HG03045 (cell line): ENCODE results near the gene VPS13D.
"Not testable (repeated sequence)": the region's sequence is repeated elsewhere in the genome, so short reads cannot be mapped to it uniquely, and the experiment has no call there.

ENCODE experiments used
- ATAC-seq: cut with Tn5 transposase; IDR thresholded peaks from one replicate; pipeline ENCODE4 v1.9.1; 2021; ENCODE audit warnings: mild to moderate bottlenecking, moderate library complexity; ENCODE audit not compliant: unreplicated experiment

VPS13D gene

DNA sequence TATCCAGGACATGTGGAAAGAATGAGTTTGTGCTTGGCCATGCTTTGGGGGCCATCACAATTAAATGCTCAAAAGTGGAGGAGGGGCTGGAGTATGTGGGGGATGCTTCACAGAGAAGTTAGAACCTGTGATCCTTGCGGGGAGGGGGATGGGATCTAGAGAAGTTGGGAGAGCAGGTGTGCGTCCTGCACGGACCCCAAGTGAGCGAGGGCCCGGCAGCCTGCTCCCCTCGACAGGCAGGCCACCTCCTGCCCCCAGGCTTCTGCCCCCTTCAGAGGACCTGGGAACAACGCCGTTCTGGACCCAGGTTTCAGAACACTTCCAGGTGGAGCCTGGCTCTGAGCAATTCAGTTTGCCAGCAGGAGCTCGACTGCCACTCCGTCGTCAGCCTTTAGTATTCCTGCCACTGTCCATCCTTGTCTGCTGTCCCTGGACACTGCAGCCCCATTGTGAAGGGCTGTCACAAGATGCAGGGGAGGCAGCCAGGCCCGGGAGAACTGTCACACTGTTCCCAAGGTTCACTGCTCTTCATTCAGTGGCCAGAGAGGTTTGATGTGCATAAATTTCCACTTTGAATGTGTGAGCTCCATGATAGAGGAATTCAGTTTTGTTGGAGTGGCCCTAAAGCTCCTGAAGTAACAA, 275.9 kb downstream of the VPS13D start:
- no peak for ATAC-seq

DNA sequence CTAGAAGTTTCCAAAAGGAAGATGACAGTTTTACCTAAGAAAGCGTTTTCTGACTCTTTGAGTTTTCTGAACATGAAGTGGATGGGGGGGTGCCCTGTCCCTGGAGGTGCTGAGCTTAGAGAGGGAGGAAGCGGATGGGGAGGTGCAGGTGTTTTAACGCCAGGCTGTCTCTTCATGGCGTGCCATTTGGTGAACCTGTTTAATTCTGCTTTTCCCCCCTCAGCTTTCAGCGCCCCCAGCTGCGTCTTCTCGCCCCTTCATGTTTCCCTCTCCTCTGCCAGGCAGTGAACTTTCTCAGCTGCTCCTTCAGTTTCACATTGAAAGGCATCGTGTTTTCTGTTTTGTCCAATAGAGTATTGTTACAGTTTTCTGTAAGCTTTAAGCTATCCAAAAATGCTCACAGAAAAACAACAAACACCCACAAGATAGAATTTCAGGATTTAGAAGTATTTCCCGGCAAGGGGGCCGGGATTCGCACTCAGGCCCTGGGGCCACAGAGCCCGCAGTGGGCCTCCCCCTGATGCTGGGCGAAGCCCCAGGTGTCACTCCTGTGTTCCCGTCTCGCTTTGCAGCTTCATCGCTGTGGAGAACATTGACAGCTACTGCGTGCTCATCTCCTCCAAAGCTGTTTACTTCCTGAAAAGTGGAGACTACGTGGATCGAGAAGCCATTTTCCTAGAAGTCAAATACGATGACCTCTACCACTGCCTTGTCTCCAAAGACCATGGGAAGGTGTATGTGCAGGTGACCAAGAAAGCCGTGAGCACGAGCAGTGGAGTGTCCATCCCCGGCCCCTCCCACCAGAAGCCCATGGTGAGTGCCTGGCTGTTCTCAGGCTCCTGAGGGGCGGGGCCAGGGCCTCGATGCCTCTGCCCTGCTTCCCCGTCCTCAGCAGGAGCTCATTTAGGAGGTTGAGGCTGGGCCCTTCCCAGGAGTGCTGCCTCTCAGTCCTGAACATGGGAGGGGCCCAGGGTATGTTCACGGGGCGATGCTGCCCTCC, 276.8 kb downstream of the VPS13D start:
- no peak for ATAC-seq

DNA sequence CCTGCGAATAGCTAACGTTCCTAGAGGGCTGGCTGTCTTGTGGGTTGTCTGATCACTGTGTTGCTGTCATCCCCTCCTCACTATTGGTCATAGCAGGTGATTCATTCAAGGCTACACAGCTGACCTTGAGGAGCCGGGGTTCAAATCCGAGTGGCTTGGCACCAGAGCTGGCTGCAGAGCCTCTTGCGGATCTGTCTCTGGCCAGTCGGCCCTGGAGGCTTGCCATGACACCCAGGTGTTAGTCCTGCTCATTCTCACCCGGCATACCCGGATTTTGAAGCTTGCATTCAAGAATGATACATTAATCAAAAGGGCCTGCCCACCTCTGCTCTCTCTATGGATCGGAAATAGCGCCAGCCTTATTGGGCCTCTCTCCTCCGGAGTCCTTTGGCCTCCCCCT, 277.8 kb downstream of the VPS13D start:
- ATAC-seq = no peak

DNA sequence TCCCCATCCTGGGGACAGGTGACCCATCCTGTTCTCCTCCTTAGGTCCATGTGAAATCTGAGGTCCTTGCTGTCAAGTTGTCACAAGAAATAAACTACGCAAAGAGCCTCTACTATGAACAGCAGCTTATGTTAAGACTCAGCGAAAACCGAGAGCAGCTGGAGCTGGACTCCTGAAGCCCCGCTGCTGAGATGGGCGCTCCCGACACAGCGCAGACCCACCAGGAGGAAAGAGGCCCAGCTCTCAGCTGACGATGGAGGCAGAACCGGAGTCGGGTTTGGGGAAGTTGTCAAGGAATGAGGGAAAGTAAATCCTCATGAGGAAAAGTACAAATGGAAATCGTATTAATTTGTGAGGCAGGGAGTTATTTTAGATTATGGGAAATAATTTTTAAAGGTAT, 279.0 kb downstream of the VPS13D start:
- no peak for ATAC-seq

DNA sequence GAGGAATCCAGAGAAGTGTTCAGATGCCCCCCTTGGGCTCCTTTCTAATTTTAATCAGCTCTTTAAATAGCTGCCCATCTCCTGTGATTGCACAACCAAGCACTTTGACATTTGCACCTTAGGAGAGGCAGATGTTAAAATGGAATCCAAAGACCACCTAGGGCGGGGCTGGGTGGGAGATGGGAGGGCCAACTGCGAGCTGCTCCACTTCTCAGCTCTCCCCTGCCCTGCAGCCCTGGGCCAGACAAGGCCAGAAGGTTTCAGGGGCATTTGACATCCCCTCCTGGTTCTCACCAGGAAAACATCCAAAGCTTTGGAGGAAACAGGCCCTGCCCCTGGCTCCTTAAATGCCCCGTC, 281.3 kb downstream of the VPS13D start:
- ATAC-seq = no peak

DNA sequence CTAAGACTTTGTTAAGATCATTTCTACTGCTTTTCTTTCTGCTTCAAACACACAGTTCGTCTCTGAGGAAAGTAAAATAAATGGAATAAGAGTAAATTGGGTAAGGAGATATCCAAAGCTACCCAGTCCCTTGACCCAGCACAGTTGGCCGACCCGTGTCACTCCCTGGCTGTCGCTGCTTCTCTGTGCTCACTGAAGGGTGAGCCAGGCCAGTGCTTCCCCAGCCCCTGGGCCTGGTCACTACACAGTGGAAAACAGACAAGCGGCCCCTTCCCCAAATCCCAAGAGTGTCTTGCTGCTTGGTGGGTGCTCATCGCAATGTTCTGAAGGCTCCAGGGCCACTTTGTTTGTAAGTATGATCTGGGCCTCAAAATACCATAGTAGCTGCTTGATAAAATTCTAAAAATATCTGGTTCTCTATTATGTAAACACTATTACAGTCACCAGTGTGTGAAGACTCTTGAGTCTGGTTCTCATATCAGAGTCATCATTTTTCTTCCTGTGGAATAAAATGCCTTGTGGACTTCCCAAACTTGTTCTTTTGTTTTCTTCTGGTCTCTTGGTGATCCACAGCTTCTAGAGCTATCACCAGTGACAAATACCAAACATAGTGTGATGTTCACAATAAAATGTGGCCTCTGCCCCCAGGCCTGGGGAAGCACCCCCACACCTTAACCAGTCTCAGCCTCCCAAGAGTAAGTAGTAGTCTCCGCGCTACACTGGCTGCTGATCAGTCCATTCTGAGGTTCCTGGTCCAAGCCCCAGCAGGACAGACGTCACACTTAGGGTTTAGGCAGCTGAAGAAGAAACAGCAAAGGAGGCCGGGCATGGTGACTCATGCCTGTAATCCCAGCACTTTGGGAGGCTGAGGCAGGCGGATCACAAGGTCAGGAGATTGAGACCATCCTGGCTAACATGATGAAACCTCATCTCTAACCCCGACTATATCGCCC, 282.0 kb downstream of the VPS13D start:
- no peak for ATAC-seq

DNA sequence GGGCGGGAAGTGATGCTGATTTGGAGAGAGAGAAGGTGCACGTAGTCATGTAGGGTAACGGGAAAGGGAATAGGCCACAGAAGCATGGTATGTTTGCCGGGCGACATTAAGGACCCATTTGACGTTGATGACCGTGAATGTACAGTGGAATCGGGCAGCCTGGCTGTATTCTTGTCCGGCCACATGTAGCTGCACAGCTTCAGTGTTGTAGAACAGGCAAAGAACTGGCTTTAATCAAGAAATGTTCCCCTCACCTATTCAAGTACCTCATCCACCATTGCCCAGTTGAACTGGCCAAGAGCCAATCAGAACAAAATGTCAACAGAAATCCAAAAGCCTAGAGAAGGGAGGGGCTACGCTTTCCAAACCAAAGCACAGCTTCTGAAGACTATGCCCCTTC, 283.4 kb downstream of the VPS13D start:
- no peak for ATAC-seq

DNA sequence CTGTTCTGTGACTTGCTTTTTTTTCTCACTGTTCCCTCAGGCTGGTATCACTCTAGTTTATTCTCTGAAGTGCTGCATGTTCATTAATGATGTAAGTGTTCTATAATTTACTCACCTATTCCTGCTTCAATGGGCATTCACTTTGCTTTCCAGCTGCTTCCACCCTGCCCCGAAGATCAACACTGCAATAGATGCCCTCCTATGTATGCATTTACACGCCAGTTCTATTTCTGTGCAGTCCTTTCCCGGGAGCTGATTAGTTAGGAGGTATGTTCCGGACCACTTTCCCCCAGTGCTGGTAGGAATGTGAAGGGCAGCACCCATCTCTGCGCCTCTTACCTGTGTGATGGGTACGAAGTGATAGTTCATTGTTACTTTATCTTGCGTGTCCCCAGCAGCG, 284.8 kb downstream of the VPS13D start:
- ATAC-seq = no peak

DNA sequence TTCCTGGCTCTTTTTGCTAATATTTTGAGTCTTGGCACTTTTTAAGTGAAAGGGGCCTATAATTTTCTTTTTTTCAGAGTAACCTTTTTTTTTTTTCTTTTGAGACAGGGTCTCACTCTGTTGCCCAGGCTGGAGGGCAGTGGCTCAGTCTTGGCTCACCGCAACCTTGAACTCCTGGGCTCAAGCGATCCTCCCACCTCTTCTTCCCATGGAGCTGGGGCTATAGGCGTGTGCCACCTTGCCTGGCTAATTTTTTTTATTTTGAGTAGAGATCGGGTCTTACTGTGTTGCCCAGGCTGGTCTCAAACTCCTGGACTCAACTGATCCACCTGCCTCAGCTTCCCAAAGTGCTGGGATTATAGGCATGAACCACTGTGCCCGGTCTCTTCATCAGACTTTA, 285.4 kb downstream of the VPS13D start:
- ATAC-seq = no peak

DNA sequence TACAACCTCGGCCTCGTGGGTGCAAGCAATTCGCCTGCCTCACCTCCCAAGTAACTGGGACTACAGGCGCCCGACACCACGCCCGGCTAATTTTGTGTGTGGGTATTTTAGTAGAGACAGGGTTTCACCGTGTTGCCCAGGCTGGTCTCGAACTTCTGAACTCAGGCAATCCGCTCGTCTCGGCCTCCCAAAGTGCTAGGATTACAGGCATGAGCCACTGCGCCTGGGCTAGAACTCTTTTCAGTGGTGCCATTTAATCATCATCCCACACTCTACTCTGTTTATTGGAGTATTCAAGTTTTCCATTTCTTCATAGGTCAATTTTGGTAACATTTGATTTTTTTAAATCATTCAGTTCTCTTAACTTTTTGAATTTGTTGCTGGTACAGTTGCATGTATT, 286.9 kb downstream of the VPS13D start:
- ATAC-seq = no peak

DNA sequence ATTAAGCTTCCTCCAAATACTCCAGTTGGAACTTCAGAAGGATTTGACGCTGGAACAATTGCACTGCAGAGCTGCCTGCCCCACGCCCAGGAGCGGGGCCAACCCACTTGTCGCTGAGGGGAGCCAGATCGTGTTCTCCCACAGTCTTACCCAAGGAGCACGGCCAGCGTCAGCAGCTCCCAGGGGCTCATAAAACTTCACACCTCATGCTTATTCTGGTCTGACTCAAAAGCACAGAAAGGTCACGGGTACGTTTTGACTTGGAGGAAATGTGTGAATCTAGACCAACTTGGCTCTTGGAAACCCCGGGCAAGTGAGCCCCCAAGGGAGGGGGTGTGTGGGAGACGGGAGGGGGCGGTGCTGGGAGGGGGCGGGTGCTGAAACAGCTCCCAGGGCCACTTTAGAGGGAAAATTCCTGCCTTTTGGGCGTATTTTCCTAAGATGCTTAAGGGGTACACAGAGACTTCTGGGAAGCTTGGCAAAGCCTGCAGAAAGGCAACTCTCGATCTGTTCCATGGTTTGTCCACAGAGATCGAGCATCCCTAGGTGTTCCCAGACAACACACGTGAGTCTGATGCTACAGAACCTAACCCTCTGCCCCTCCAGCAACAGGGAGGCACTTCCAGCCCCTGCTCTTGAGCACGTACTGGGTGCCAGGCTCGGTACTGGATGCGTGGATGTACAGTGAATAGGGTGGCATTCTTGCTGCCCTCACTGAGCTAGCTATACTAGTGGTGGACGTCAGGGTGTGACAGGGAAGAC, 289.3 kb downstream of the VPS13D start:
- no peak for ATAC-seq

DNA sequence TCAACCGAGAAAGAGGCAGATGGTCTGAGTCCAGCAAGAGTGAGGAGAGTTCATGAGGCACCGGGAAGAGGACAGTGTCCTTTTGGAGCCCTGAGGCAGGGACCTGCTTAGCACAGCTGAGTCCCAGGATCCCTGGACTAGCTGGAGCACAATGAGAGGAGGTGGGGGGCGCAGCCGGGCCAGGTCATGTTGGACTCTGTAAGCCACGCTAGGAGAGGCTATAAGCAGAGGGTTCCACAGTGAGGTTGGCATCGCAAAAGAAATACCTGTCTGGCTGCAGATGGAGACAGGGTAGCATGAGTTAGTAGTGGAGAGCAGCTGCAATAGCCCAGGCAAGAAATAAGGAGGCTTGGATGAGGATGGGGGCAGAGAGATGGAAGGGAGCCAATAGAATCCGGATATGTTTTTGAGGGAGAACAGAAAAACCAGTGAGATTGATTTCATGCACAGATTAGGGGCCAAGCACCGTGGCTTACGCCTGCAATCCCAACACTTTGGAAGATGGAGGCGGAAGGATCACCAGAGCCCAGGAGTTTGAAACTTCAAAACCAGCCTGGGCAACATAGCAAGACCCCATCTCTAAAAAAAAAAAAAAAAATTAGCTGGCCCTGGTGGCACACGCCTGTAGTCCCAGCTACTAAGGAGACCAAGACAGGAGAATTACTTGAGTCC, 290.0 kb downstream of the VPS13D start:
- no peak for ATAC-seq

DNA sequence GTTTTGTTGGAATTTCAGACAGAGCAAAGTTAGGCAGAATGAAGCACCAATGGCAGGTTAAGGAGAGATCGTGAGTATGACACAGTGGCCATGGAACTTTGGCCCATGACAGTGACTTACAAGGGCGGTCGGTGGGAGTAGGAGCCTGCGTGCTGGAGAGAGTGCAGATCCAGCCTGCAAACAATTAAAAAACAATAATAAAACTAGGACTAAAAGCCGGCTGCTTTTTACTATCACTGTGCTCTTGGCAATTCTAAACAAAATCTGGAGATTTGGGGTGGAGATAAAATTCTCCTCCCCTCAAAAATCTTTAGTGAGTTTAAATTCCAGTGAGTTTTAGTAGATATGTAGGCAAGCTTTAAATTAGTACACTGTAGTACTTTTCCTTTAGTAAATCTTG, 291.3 kb downstream of the VPS13D start:
- no peak for ATAC-seq

DNA sequence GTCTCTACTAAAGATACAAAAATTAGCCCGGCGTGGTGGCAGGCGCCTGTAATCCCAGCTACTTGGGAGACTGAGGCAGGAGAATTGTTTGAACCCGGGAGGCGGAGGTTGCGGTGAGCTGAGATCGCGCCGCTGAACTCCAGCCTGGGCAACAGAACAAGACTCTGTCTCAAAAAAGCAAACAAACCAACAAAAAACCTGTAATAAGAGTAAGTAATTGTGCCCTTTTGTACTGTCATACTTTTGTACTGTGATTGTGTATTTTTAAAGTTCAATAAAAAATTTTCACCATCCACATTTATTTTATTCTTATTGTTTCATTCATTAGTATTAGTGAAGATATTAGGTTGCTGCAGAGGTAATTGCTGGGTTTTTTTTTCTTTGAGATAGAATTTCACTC, 292.9 kb downstream of the VPS13D start:
- not testable (repeated sequence) for ATAC-seq

DNA sequence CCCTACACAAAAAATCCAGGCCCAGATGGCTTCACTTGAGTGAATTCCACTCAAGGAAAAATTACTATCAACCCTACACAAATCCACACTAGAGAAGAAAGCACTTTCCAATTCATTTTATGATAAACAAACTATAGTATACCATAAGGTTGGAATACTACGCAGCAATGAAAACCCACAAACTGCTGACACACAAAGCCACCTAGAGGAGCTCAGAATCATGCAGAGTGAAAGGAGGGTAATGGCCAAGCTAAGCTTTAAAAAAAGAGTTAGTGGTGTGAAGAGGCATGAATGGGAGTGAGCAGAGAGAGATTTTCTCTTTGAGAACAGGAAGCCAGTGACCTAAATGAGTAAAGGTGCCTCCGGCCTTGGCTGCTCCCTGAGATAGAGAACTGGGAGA, 294.4 kb downstream of the VPS13D start:
- no peak for ATAC-seq

DNA sequence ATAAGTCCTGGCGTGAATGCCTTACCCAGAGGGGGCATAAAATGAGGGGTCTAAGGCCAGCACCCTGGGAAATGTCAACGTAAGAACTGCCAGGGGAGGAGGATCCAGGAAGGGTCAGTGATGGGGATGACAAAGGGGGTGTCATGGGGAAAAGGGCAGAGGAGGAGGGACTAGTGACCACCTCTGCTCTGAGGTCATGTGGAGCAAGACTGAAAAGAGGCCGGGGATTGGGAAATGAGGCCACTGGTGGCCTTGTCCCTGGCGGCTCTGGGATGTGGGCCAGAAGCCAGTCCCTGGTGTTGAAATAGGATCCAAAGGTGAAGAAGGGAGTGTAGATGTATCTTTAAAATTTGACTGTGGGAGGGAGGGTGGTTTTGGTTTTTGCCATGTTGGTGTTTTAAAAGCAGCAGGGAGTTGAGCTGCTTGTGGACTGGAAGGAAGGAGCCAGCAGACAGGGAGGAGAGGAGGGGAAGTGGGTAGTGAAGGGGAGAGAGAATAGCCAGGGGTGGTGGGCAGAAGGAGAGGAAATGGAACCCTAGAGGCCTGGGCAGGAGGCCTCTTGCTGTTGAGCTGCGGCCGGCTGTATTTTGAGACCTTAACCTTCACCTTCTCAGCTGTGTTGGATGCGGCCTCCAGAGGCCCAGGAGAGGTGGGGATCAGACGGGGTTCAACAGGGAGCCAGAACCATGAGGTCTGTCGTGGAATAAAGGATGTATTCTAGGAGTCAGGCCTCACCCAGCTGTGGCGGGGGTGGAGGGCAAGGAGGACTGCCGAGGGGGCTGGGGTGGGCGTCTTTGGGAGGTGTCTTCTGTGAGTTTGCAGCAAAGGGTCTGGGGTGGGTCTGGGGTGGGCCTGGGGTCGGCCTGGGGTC, 295.7 kb downstream of the VPS13D start:
- ATAC-seq = no peak

DNA sequence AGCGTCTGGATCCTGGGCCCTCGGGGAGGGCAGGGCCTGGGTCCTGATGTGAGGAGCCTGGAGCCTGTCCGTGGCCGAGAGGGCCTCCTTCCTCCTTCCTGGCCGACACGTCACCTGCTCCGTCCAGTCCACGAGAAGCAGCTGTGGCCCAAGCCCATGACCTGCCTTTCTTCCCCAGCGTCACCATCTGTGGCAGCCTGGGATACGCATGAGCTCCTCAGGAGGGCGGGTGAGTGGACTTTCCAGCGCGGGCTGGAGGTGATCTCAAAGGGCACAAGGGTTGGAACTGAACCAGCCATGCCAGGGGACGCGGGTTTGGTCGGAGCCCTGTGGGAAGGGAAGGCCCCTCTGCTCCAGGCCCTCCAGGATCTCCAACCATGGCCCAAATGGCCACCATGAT, 297.7 kb downstream of the VPS13D start:
- no peak for ATAC-seq

DNA sequence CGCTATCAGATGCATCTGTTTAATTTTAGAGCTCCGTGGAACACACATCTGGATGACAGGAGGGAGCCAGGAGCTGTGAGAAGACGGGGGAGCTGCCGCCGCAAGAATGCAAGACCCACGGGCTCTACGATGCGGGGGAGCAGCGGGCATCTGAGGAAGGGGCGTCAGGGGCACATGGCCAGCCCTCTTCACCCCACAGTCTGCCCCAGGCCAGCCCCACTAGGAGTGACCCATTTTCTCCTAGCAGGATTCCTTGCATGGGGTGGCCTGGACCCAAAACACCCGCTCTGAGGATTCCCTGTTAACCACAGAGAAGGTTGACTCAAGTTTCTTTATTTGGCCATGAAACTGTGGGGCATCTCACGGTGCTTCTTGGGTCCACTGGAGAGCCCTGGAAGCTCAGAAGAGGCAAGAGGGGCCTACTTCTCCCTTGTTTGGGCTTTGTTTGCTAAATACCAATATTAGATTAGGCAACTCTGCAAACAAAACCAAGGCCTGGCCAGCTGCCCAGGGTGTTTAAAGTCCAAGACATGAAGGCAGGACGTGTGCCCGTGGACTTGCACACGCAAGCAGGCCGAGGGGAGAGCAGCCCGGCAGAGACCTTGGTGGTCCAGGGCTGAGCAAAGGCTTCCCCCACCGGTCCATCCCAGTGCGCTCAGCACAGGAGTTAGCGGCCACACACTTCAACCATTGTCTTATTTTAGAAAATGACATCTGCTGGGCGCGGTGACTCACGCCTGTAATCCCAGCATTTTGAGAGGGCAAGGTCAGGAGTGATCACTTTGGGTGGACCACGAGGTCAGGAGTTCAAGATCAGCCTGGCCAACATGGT, 298.4 kb downstream of the VPS13D start:
- ATAC-seq = no peak
